Loucy (cell line): ENCODE results near the gene JPT2.

Source experiments
- H2AFZ ChIP-seq: fragments of 200-600 bp; sonication (generic); 2 replicates; pipeline ENCODE4 v1.6.0; 2016; ENCODE audit warnings: antibody characterized with exemption, mild to moderate bottlenecking, low read length, moderate library complexity
- H3F3A ChIP-seq: fragments of 200-600 bp; 2 replicates; pipeline ENCODE4 v1.6.0; 2016; ENCODE audit warnings: antibody characterized with exemption, low read depth, mild to moderate bottlenecking
- H3K27me3 ChIP-seq: fragments of 200-600 bp; sonication (generic); 2 replicates; pipeline ENCODE4 v1.6.1; 2014; ENCODE audit warnings: low read length, mild to moderate bottlenecking; ENCODE audit not compliant: insufficient read depth, poor library complexity, severe bottlenecking
- H3K36me3 ChIP-seq: fragments of 200-600 bp; sonication (generic); 2 replicates; pipeline ENCODE4 v1.6.1; 2016; ENCODE audit warnings: low read length; ENCODE audit not compliant: insufficient read depth
- H3K4me1 ChIP-seq: fragments of 200-600 bp; sonication (generic); 2 replicates; pipeline ENCODE4 v1.5.1; 2014; ENCODE audit warnings: low read length, mild to moderate bottlenecking; ENCODE audit not compliant: insufficient read depth, poor library complexity, severe bottlenecking
- H3K4me2 ChIP-seq: fragments of 200-600 bp; sonication (generic); 2 replicates; pipeline ENCODE4 v1.6.0; 2014; ENCODE audit warnings: antibody characterized with exemption, low read length, low read depth, mild to moderate bottlenecking; ENCODE audit not compliant: poor library complexity, severe bottlenecking
- H3K4me3 ChIP-seq: fragments of 200-600 bp; sonication (generic); 2 replicates; pipeline ENCODE4 v1.5.1; 2014; ENCODE audit warnings: low read length, mild to moderate bottlenecking, mixed read lengths; ENCODE audit not compliant: poor library complexity, severe bottlenecking
- H3K79me2 ChIP-seq: fragments of 200-600 bp; sonication (generic); 2 replicates; pipeline ENCODE4 v1.6.1; 2014; ENCODE audit warnings: low read length; ENCODE audit not compliant: insufficient read depth
- H3K9ac ChIP-seq: fragments of 200-600 bp; sonication (generic); 2 replicates; pipeline ENCODE4 v1.6.0; 2014; ENCODE audit warnings: mild to moderate bottlenecking, low read depth, low read length, moderate library complexity; ENCODE audit not compliant: poor library complexity, severe bottlenecking
- H3K9me2 ChIP-seq: fragments of 200-600 bp; sonication (generic); replicated peaks from 2 replicates; pipeline ENCODE4 v1.6.1; 2016; ENCODE audit warnings: low read depth, low read length, mixed read lengths
- H3K9me3 ChIP-seq: fragments of 200-600 bp; sonication (generic); 2 replicates; pipeline ENCODE4 v1.6.1; 2014; ENCODE audit warnings: mild to moderate bottlenecking, antibody characterized with exemption, low read length, low read depth; ENCODE audit not compliant: insufficient read depth
- H4K20me1 ChIP-seq: fragments of 200-600 bp; sonication (generic); 2 replicates; pipeline ENCODE4 v1.6.0; 2014; ENCODE audit warnings: antibody characterized with exemption, low read length, mild to moderate bottlenecking; ENCODE audit not compliant: insufficient read depth, poor library complexity, severe bottlenecking
- CTCF ChIP-seq: fragments of 200-600 bp; sonication (generic); conservative IDR thresholded peaks from 2 replicates; pipeline ENCODE4 v1.5.1; 2014; ENCODE audit warnings: mild to moderate bottlenecking, antibody characterized with exemption, low read length
- EZH2phosphoT487 ChIP-seq: fragments of 200-600 bp; IDR thresholded peaks from 2 replicates; pipeline ENCODE4 v1.6.1; 2018; ENCODE audit warnings: antibody characterized with exemption, mild to moderate bottlenecking, moderate library complexity, borderline replicate concordance

JPT2 gene

GRCh38 chr16:1706386-1707192 lies 28.5 kb downstream of the JPT2 start:
- Histone ChIP-seq H3K4me1 (no peaks in the 10 kb centered on the region), H3K9ac (peak overlapping the region; percentile 81), H2AFZ (peak overlapping the region; percentile 86), H3K9me3 (no peaks in the 10 kb centered on the region), H3K4me3 (peak overlapping the region; percentile 86), H3K79me2 (peaks cover 40% of the 10 kb centered on the region), H3K4me2 (peak overlapping the region; percentile 93), H4K20me1 (peaks cover 16% of the 10 kb centered on the region), H3K9me2 (no peaks in the 10 kb centered on the region), H3K36me3 (peaks cover 10% of the 10 kb centered on the region; the same call in 1 of the 2 replicates), H3F3A (no peaks in the 10 kb centered on the region), H3K27me3 (no peaks in the 10 kb centered on the region)
- TF ChIP-seq CTCF: no peak
- no peak for TF ChIP-seq EZH2phosphoT487

- Histone ChIP-seq H3K4me1 (no peaks in the 10 kb centered on the region), H3K36me3 (peaks cover 5% of the 10 kb centered on the region; the same call in 1 of the 2 replicates), H2AFZ (no peak overlapping the region), H3K9me3 (no peaks in the 10 kb centered on the region), H4K20me1 (peaks cover 16% of the 10 kb centered on the region), H3K27me3 (no peaks in the 10 kb centered on the region), H3K9ac (peak overlapping the region; percentile 81), H3F3A (no peaks in the 10 kb centered on the region), H3K4me3 (peak overlapping the region; percentile 86), H3K9me2 (no peaks in the 10 kb centered on the region), H3K4me2 (peak overlapping the region; percentile 93), H3K79me2 (peaks cover 40% of the 10 kb centered on the region)
- no peak for TF ChIP-seq EZH2phosphoT487
- no peak for TF ChIP-seq CTCF
Measured at GRCh38 chr16:1707193-1707790, 29.2 kb downstream of the JPT2 start.

- H3K9me2 ChIP-seq: no peaks in the 10 kb centered on the region
- H3K9me3 ChIP-seq: no peaks in the 10 kb centered on the region
- no peaks in the 10 kb centered on the region for H3K36me3 ChIP-seq
- TF ChIP-seq EZH2phosphoT487 (no peak), CTCF (no peak)
- H4K20me1 ChIP-seq: peaks cover 16% of the 10 kb centered on the region
- H3K4me2 ChIP-seq: peak overlapping the region; percentile 93
- H3K9ac ChIP-seq: peak overlapping the region; percentile 81
- H3K4me1 ChIP-seq: no peaks in the 10 kb centered on the region
- H3K27me3 ChIP-seq: no peaks in the 10 kb centered on the region
- peak overlapping the region; percentile 86 for H3K4me3 ChIP-seq
- peaks cover 40% of the 10 kb centered on the region for H3K79me2 ChIP-seq
- H3F3A ChIP-seq: no peaks in the 10 kb centered on the region
- no peak overlapping the region for H2AFZ ChIP-seq
Measured at GRCh38 chr16:1708083-1708767, 30.1 kb downstream of the JPT2 start.
